ENCODE results near the gene GPR119.

The GPR119 gene

GRCh38 chrX:130401415-130402207 lies 16.1 kb upstream of the GPR119 start, which contains the start of gene RBMX2:
RBMX2 (plus strand) TSS chrX:130401987; CDS start chrX:130402033, 46 bp downstream.
- DNase-seq = peak; percentile 65
- Histone ChIP-seq H3K9me3 (ENCODE audit: severe bottlenecking) (no peaks in the 10 kb centered on the region), H3K27me3 (ENCODE audit: insufficient read depth, low read depth, severe bottlenecking) (no peaks in the 10 kb centered on the region), H3K36me3 (peaks cover 14% of the 10 kb centered on the region), H3K4me3 (ENCODE audit: low read depth, low read length) (peak within 1 kb of the TSS; percentile 50), H3K27ac (peak within 1 kb of the TSS; percentile 73)
- no peak for TF ChIP-seq CTCF (IDR thresholded peaks at IDR 0.05; ENCODE audit: low read depth, low read length)

- no peak for TF ChIP-seq CTCF (IDR thresholded peaks at IDR 0.05; ENCODE audit: low read depth, low read length)
- Histone ChIP-seq H3K27me3 (ENCODE audit: insufficient read depth, low read depth, severe bottlenecking) (peaks cover 3% of the 10 kb centered on the region), H3K9me3 (ENCODE audit: severe bottlenecking) (no peaks in the 10 kb centered on the region), H3K36me3 (no peaks in the 10 kb centered on the region), H3K27ac (no peak overlapping the region), H3K4me3 (ENCODE audit: low read depth, low read length) (no peak overlapping the region)
- DNase-seq = no peak
These were observed 9.9 kb upstream of the GPR119 start for GRCh38 chrX:130395341-130395740.

GRCh38 chrX:130393451-130394074 lies 8.1 kb upstream of the GPR119 start:
- Histone ChIP-seq H3K4me3 (ENCODE audit: low read depth, low read length) (no peak overlapping the region), H3K9me3 (ENCODE audit: severe bottlenecking) (no peaks in the 10 kb centered on the region), H3K27me3 (ENCODE audit: insufficient read depth, low read depth, severe bottlenecking) (peaks cover 3% of the 10 kb centered on the region), H3K27ac (no peak overlapping the region), H3K36me3 (no peaks in the 10 kb centered on the region)
- TF ChIP-seq CTCF (IDR thresholded peaks at IDR 0.05; ENCODE audit: low read depth, low read length) = peak; percentile 75
- DNase-seq = peak; percentile 58

- TF ChIP-seq CTCF (IDR thresholded peaks at IDR 0.05; ENCODE audit: low read depth, low read length) = no peak
- DNase-seq = no peak
- Histone ChIP-seq H3K9me3 (ENCODE audit: severe bottlenecking) (no peaks in the 10 kb centered on the region), H3K27ac (no peak overlapping the region), H3K27me3 (ENCODE audit: insufficient read depth, low read depth, severe bottlenecking) (no peaks in the 10 kb centered on the region), H3K4me3 (ENCODE audit: low read depth, low read length) (no peak overlapping the region), H3K36me3 (no peaks in the 10 kb centered on the region)
These were observed 934 bp upstream of the GPR119 start for GRCh38 chrX:130386408-130386808.

GRCh38 chrX:130378024-130378669 lies 7.3 kb downstream of the GPR119 start:
- peak; percentile 53 for DNase-seq
- H3K27me3 ChIP-seq (ENCODE audit: insufficient read depth, low read depth, severe bottlenecking) = peaks cover 2% of the 10 kb centered on the region
- H3K36me3 ChIP-seq = no peaks in the 10 kb centered on the region
- H3K27ac ChIP-seq = peak overlapping the region; percentile 62
- no peaks in the 10 kb centered on the region for H3K9me3 ChIP-seq (ENCODE audit: severe bottlenecking)
- no peak overlapping the region for H3K4me3 ChIP-seq (ENCODE audit: low read depth, low read length)
- TF ChIP-seq CTCF (IDR thresholded peaks at IDR 0.05; ENCODE audit: low read depth, low read length) = no peak

Measured in WERI-Rb-1 (cell line).